Kidney capillary endothelial cell (primary cell): ENCODE measurements around the gene JMJD6.

ENCODE experiments used
- DNase-seq: peaks from one replicate; pipeline ENCODE4 v3.0.0-alpha.2; 2018; ENCODE audit warnings: low spot score

JMJD6 gene

GRCh38 chr17:76697702-76698465, 28.5 kb downstream of the JMJD6 start:
- no peak for DNase-seq

GRCh38 chr17:76696763-76697701, 29.4 kb downstream of the JMJD6 start:
- peak; percentile 87 for DNase-seq

GRCh38 chr17:76695059-76695831, 31.2 kb downstream of the JMJD6 start:
- DNase-seq = no peak

- DNase-seq = no peak
These were observed 34.8 kb downstream of the JMJD6 start for GRCh38 chr17:76691379-76692191.

- no peak for DNase-seq
These were observed 35.7 kb downstream of the JMJD6 start for GRCh38 chr17:76690596-76691280.

GRCh38 chr17:76689859-76690258, 36.5 kb downstream of the JMJD6 start:
- DNase-seq = no peak

GRCh38 chr17:76688165-76688622, 38.2 kb downstream of the JMJD6 start:
- DNase-seq = no peak

- no peak for DNase-seq
These were observed 38.9 kb downstream of the JMJD6 start for GRCh38 chr17:76687298-76688164.

GRCh38 chr17:76686538-76687297, 39.7 kb downstream of the JMJD6 start:
- no peak for DNase-seq

GRCh38 chr17:76685846-76686245, 40.6 kb downstream of the JMJD6 start:
- no peak for DNase-seq

- DNase-seq = no peak
These were observed 41.0 kb downstream of the JMJD6 start for GRCh38 chr17:76685366-76685765.

GRCh38 chr17:76684756-76685155, 41.6 kb downstream of the JMJD6 start:
- DNase-seq = no peak

- no peak for DNase-seq
These were observed 42.3 kb downstream of the JMJD6 start for GRCh38 chr17:76683921-76684745.

GRCh38 chr17:76683011-76683755, 43.2 kb downstream of the JMJD6 start:
- no peak for DNase-seq

GRCh38 chr17:76682296-76682695, 44.1 kb downstream of the JMJD6 start:
- no peak for DNase-seq

GRCh38 chr17:76681222-76682137, 44.9 kb downstream of the JMJD6 start:
- DNase-seq = peak; percentile 73
